DND-41 (cell line): ENCODE results near the gene EXT2.

Source experiments
- EZH2 ChIP-seq: IDR thresholded peaks from 3 replicates; pipeline ENCODE4 v1.6.1; 2012; ENCODE audit warnings: borderline replicate concordance, low read depth, mild to moderate bottlenecking, moderate library complexity, low read length, inconsistent platforms; ENCODE audit not compliant: severe bottlenecking
- TF ChIP-seq, protein P1 (sequence below): IDR thresholded peaks from 2 replicates; pipeline ENCODE4 v1.5.1; 2012; ENCODE audit warnings: borderline replicate concordance, low read length, moderate library complexity, mild to moderate bottlenecking; ENCODE audit not compliant: poor library complexity, severe bottlenecking; ENCODE audit errors: extremely low read depth

DNA sequence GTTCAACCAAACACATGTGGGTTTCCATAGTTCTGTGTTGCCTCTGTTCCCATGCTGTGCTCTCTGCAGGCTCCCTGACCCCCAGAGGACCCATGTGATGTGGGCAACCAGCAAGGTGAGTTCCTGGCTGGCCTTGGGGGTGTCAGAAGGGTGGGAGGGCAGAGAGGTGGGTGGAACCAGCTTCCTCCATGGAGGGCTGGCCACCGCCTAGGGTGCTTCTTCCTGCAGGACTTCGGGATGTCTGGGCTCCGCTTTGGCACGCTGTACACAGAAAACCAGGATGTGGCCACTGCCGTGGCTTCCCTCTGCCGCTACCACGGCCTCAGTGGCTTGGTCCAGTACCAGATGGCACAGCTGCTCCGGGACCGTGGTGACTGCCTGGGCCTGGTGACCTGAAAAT, 14.5 kb upstream of the EXT2 start:
- TF ChIP-seq, protein P1, sequence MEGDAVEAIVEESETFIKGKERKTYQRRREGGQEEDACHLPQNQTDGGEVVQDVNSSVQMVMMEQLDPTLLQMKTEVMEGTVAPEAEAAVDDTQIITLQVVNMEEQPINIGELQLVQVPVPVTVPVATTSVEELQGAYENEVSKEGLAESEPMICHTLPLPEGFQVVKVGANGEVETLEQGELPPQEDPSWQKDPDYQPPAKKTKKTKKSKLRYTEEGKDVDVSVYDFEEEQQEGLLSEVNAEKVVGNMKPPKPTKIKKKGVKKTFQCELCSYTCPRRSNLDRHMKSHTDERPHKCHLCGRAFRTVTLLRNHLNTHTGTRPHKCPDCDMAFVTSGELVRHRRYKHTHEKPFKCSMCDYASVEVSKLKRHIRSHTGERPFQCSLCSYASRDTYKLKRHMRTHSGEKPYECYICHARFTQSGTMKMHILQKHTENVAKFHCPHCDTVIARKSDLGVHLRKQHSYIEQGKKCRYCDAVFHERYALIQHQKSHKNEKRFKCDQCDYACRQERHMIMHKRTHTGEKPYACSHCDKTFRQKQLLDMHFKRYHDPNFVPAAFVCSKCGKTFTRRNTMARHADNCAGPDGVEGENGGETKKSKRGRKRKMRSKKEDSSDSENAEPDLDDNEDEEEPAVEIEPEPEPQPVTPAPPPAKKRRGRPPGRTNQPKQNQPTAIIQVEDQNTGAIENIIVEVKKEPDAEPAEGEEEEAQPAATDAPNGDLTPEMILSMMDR = no peak
- no peak for TF ChIP-seq EZH2
